SK-N-SH treated with all-trans-retinoic acid at 6 μM for 48 hours (cell line): ENCODE measurements around the gene BSG.

Experiments
- ARNTL ChIP-seq: fragments of 450-650 bp; formaldehyde crosslinking; IDR thresholded peaks from 2 replicates; pipeline ENCODE4 v1.5.0; 2020; ENCODE audit warnings: low read depth, mild to moderate bottlenecking, moderate library complexity, borderline replicate concordance
- GLIS3 ChIP-seq: fragments of 250-450 bp; sonication (Bioruptor Pico); IDR thresholded peaks from 2 replicates; pipeline ENCODE4 v1.5.0; 2020; ENCODE audit warnings: mild to moderate bottlenecking, moderate library complexity
- PPARA ChIP-seq: fragments of 250-450 bp; sonication (Bioruptor Pico); IDR thresholded peaks from 2 replicates; pipeline ENCODE4 v1.5.0; 2020; ENCODE audit warnings: mild to moderate bottlenecking, borderline replicate concordance
- SNAI2 ChIP-seq: fragments of 250-450 bp; sonication (Bioruptor Pico); IDR thresholded peaks from 2 replicates; pipeline ENCODE4 v1.5.0; 2020; ENCODE audit warnings: mild to moderate bottlenecking, moderate library complexity
- TOX ChIP-seq: fragments of 250-450 bp; sonication (Bioruptor Pico); IDR thresholded peaks from 2 replicates; pipeline ENCODE4 v1.8.0; 2021; ENCODE audit warnings: mild to moderate bottlenecking, moderate library complexity, borderline replicate concordance
- ZC3H10 ChIP-seq: fragments of 250-450 bp; sonication (Bioruptor Pico); IDR thresholded peaks from 2 replicates; pipeline ENCODE4 v1.5.1; 2021; ENCODE audit warnings: mild to moderate bottlenecking, moderate library complexity
- ZFP3 ChIP-seq: fragments of 250-450 bp; sonication (Bioruptor Pico); IDR thresholded peaks from 2 replicates; pipeline ENCODE4 v1.5.0; 2020; ENCODE audit warnings: mild to moderate bottlenecking, moderate library complexity
- ZFP30 ChIP-seq: fragments of 450-650 bp; formaldehyde crosslinking; IDR thresholded peaks from 2 replicates; pipeline ENCODE4 v1.5.0; 2022; ENCODE audit warnings: mild to moderate bottlenecking, moderate library complexity
- ZNF565 ChIP-seq: fragments of 450-650 bp; formaldehyde crosslinking; conservative IDR thresholded peaks from 2 replicates; pipeline ENCODE4 v1.5.0; 2020; ENCODE audit warnings: low read depth, mild to moderate bottlenecking, moderate library complexity
- TF ChIP-seq, protein P1 (sequence below): fragments of 250-450 bp; sonication (Bioruptor Pico); IDR thresholded peaks from 2 replicates; pipeline ENCODE4 v1.8.0; 2020; ENCODE audit warnings: mild to moderate bottlenecking, moderate library complexity, borderline replicate concordance
- TF ChIP-seq, protein P2 (sequence below): fragments of 250-450 bp; sonication (Bioruptor Pico); IDR thresholded peaks from 2 replicates; pipeline ENCODE4 v1.5.1; 2021; ENCODE audit warnings: mild to moderate bottlenecking, moderate library complexity

GRCh38 chr19:574658-575526 lies 2.5 kb downstream of the BSG start:
- TF ChIP-seq SNAI2 (CRISPR knock-in tag) (no peak), ZFP30 (CRISPR knock-in tag) (no peak), ZFP3 (CRISPR knock-in tag) (no peak), ZC3H10 (CRISPR knock-in tag) (no peak), TOX (no peak), ARNTL (CRISPR knock-in tag) (no peak), GLIS3 (CRISPR knock-in tag) (no peak), ZNF565 (CRISPR knock-in tag) (no peak), PPARA (no peak)
- TF ChIP-seq, protein P1, sequence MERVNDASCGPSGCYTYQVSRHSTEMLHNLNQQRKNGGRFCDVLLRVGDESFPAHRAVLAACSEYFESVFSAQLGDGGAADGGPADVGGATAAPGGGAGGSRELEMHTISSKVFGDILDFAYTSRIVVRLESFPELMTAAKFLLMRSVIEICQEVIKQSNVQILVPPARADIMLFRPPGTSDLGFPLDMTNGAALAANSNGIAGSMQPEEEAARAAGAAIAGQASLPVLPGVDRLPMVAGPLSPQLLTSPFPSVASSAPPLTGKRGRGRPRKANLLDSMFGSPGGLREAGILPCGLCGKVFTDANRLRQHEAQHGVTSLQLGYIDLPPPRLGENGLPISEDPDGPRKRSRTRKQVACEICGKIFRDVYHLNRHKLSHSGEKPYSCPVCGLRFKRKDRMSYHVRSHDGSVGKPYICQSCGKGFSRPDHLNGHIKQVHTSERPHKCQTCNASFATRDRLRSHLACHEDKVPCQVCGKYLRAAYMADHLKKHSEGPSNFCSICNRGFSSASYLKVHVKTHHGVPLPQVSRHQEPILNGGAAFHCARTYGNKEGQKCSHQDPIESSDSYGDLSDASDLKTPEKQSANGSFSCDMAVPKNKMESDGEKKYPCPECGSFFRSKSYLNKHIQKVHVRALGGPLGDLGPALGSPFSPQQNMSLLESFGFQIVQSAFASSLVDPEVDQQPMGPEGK: no peak
- TF ChIP-seq, protein P2, sequence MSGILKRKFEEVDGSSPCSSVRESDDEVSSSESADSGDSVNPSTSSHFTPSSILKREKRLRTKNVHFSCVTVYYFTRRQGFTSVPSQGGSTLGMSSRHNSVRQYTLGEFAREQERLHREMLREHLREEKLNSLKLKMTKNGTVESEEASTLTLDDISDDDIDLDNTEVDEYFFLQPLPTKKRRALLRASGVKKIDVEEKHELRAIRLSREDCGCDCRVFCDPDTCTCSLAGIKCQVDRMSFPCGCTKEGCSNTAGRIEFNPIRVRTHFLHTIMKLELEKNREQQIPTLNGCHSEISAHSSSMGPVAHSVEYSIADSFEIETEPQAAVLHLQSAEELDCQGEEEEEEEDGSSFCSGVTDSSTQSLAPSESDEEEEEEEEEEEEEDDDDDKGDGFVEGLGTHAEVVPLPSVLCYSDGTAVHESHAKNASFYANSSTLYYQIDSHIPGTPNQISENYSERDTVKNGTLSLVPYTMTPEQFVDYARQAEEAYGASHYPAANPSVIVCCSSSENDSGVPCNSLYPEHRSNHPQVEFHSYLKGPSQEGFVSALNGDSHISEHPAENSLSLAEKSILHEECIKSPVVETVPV: no peak
